B cell (primary cell): ENCODE data around the gene MC1R. TPM values are rescaled to one million over a fixed set of nuclear protein-coding genes. Genes with fewer than 3 reads are reported as not detected.
"Not testable (repeated sequence)": the region's sequence is repeated elsewhere in the genome, so short reads cannot be mapped to it uniquely, and the experiment has no call there.

Source experiments
- ATAC-seq: fragments of 200-7000 bp; cut with Tn5 transposase; one replicate; pipeline ENCODE4 v1.10.0; 2021; ENCODE audit warnings: low read depth, mild to moderate bottlenecking, moderate number of reproducible peaks, moderate library complexity
- CTCF ChIA-PET: fragments of 350-600 bp; sonication (Branson Sonifier 250); formaldehyde crosslinking; loops from one replicate; lab custom pipeline; 2021; ENCODE audit warnings: antibody characterized with exemption, inconsistent platforms; lab: Charles Lee
- POLR2A ChIA-PET: fragments of 350-600 bp; sonication (Branson Sonifier 250); formaldehyde crosslinking; loops from one replicate; lab custom pipeline; 2021; ENCODE audit warnings: antibody characterized with exemption; lab: Charles Lee
- DNase-seq: peaks from one replicate; pipeline ENCODE4 v3.0.0; 2013
- H2AFZ ChIP-seq: 2 replicates; pipeline ENCODE4 v1.6.1; 2012; ENCODE audit warnings: mild to moderate bottlenecking, low read depth, low read length; ENCODE audit not compliant: insufficient read depth, poor library complexity, severe bottlenecking
- H3K27ac ChIP-seq, 2 donors: 1 replicate in 1 of 2; 2 replicates in 1 of 2; pipeline ENCODE4 v1.5.1; 2012 to 2013; ENCODE audit warnings: low read length in 2 of 2, mild to moderate bottlenecking in 2 of 2, moderate library complexity in 1 of 2
- H3K27me3 ChIP-seq, 4 experiments: fragments of 200-600 bp in 1 of 4; sonication (generic) in 1 of 4; replicated peaks in 1 of 4; 1 replicate in 2 of 4; 2 replicates in 2 of 4; pipeline versions ENCODE4 v1.6.1 to v1.7.0; 2013 to 2016; ENCODE audit warnings: low read length in 3 of 4, mild to moderate bottlenecking in 2 of 4, mixed read lengths in 1 of 4, moderate library complexity in 1 of 4; ENCODE audit not compliant: insufficient read depth in 4 of 4, control insufficient read depth in 3 of 4; ENCODE audit errors: control extremely low read depth in 1 of 4
- H3K36me3 ChIP-seq, 2 experiments: replicated peaks in 1 of 2; 1 replicate in 1 of 2; 2 replicates in 1 of 2; pipeline versions ENCODE4 v1.6.1 to v1.7.1; 2013; ENCODE audit warnings: low read length in 1 of 2; ENCODE audit not compliant: insufficient read depth in 2 of 2, control insufficient read depth in 1 of 2; ENCODE audit errors: control extremely low read depth in 1 of 2, extremely low read depth in 1 of 2
- H3K4me1 ChIP-seq, 2 donors: fragments of 200-600 bp in 1 of 2; sonication (generic) in 1 of 2; 1 replicate in 1 of 2; 2 replicates in 1 of 2; pipeline versions ENCODE4 v1.5.1 to v1.6.1; 2013 to 2017; ENCODE audit warnings: low read length in 2 of 2; ENCODE audit not compliant: control insufficient read depth in 2 of 2, insufficient read depth in 2 of 2
- H3K4me2 ChIP-seq: replicated peaks from 2 replicates; pipeline ENCODE3; 2012; ENCODE audit warnings: mild to moderate bottlenecking, low read depth, low read length; ENCODE audit not compliant: poor library complexity, severe bottlenecking
- H3K4me3 ChIP-seq, 5 experiments: fragments of 200-600 bp in 1 of 5; sonication (generic) in 1 of 5; 1 replicate in 3 of 5; 2 replicates in 2 of 5; pipeline versions ENCODE4 v1.5.1 to v1.7.0; 2011 to 2016; ENCODE audit warnings: low read length in 4 of 5, mild to moderate bottlenecking in 4 of 5, low read depth in 2 of 5, control low read depth in 1 of 5, moderate library complexity in 1 of 5; ENCODE audit not compliant: insufficient read depth in 1 of 5; ENCODE audit errors: control extremely low read depth in 1 of 5, extremely low read depth in 1 of 5
- H3K79me2 ChIP-seq: fragments of 200-600 bp; sonication (generic); one replicate; pipeline ENCODE4 v1.6.0; 2016; ENCODE audit warnings: low read length; ENCODE audit not compliant: control insufficient read depth, insufficient read depth
- H3K9ac ChIP-seq: fragments of 200-600 bp; sonication (generic); 2 replicates; pipeline ENCODE4 v1.6.1; 2017; ENCODE audit warnings: mild to moderate bottlenecking, low read length, moderate library complexity
- H3K9me3 ChIP-seq, 3 donors: one replicate each; pipeline versions ENCODE4 v1.6.1 to v1.7.1; 2013; ENCODE audit warnings: low read length in 2 of 3; ENCODE audit not compliant: control insufficient read depth in 2 of 3, insufficient read depth in 1 of 3; ENCODE audit errors: control extremely low read depth in 1 of 3
- H4K20me1 ChIP-seq: 2 replicates; pipeline ENCODE4 v1.6.0; 2012; ENCODE audit warnings: mild to moderate bottlenecking, low read length; ENCODE audit not compliant: insufficient read depth, control insufficient read depth, poor library complexity, severe bottlenecking
- H3K27ac Mint-ChIP-seq: one replicate; pipeline ENCODE4 v1.8.0; 2021; ENCODE audit warnings: mixed read lengths
- H3K27me3 Mint-ChIP-seq: one replicate; pipeline ENCODE4 v1.8.0; 2021; ENCODE audit warnings: mixed read lengths
- H3K4me1 Mint-ChIP-seq: one replicate; pipeline ENCODE4 v1.8.0; 2021; ENCODE audit warnings: mixed read lengths
- H3K4me3 Mint-ChIP-seq: one replicate; pipeline ENCODE4 v1.8.0; 2021; ENCODE audit warnings: mixed read lengths
- H3K9me3 Mint-ChIP-seq: one replicate; pipeline ENCODE4 v1.8.0; 2022; ENCODE audit warnings: mixed read lengths; ENCODE audit not compliant: insufficient read depth
- EZH2 ChIP-seq: IDR thresholded peaks from 2 replicates; pipeline ENCODE4 v1.6.1; 2012; ENCODE audit warnings: borderline replicate concordance, low read depth, mild to moderate bottlenecking, moderate library complexity, low read length; ENCODE audit not compliant: insufficient read depth, poor library complexity, severe bottlenecking
- WGBS: methylation state at CpG from one replicate; pipeline ENCODE4 v1.1.5; 2013; ENCODE audit warnings: missing lambda C conversion rate; ENCODE audit not compliant: insufficient coverage; 5-methylcytosine and 5-hydroxymethylcytosine counted together
- intact Hi-C: fragments of 100-400 bp; cut with micrococcal nuclease; formaldehyde crosslinking; loops from one replicate; pipeline ENCODE4 v1.10.0; 2022
- polyA plus RNA-seq: library from polyadenylated mRNA; depleted of rRNA; stranded (reverse); fragments of >200 nt; gene quantifications from 2 replicates; pipeline ENCODE4 v1.2.3, GENCODE V29; 2012
- total RNA-seq, 2 donors: library from RNA; stranded (reverse); fragments of 120-200 nt in 1 of 2; gene quantifications; 1 replicate in 1 of 2; 2 replicates in 1 of 2; pipeline versions ENCODE4 v1.2.3 to v1.2.4, GENCODE V29; 2013 to 2022
- TF ChIP-seq, protein P1 (sequence below): fragments of 200-600 bp; IDR thresholded peaks from one replicate; pipeline ENCODE4 v1.8.0; 2022; ENCODE audit warnings: antibody characterized with exemption, mild to moderate bottlenecking

The MC1R gene
- total and polyA plus RNA-seq, 2 donors (not counting 1 experiment from before 2014, with no cell fraction given) = 13.2 to 15.2 TPM

GRCh38 chr16:89931305-89931896 is 12.7 kb downstream of the MC1R start:
- ATAC-seq = no peak
- TF ChIP-seq, protein P1, sequence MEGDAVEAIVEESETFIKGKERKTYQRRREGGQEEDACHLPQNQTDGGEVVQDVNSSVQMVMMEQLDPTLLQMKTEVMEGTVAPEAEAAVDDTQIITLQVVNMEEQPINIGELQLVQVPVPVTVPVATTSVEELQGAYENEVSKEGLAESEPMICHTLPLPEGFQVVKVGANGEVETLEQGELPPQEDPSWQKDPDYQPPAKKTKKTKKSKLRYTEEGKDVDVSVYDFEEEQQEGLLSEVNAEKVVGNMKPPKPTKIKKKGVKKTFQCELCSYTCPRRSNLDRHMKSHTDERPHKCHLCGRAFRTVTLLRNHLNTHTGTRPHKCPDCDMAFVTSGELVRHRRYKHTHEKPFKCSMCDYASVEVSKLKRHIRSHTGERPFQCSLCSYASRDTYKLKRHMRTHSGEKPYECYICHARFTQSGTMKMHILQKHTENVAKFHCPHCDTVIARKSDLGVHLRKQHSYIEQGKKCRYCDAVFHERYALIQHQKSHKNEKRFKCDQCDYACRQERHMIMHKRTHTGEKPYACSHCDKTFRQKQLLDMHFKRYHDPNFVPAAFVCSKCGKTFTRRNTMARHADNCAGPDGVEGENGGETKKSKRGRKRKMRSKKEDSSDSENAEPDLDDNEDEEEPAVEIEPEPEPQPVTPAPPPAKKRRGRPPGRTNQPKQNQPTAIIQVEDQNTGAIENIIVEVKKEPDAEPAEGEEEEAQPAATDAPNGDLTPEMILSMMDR = no peak
- TF ChIP-seq EZH2 = no peak
- CTCF ChIA-PET = no interaction called here
- Mint-ChIP-seq H3K4me3 (no peak overlapping the region), H3K4me1 (peaks cover 18% of the 10 kb centered on the region), H3K27me3 (peaks cover 17% of the 10 kb centered on the region), H3K9me3 (no peaks in the 10 kb centered on the region), H3K27ac (no peak overlapping the region)
- intact Hi-C loops = no loop called here
- Histone ChIP-seq H3K27ac (no peak overlapping the region), H3K9me3 (peaks cover 0 to 19% (median 0%) of the 10 kb centered on the region in 3 donors), H3K4me3 (no peak overlapping the region), H2AFZ (no peak overlapping the region), H4K20me1 (peaks cover 4% of the 10 kb centered on the region), H3K36me3 (no peaks in the 10 kb centered on the region), H3K27me3 (peaks cover 0 to 31% (median 14%) of the 10 kb centered on the region in 4 experiments), H3K79me2 (no peaks in the 10 kb centered on the region), H3K4me2 (no peak overlapping the region), H3K4me1 (peaks cover 2 to 15% of the 10 kb centered on the region in 2 donors), H3K9ac (no peak overlapping the region)
- 61% methylated on average over 15 of the region's 16 CpGs for WGBS
- POLR2A ChIA-PET = no interaction called here
- no peak for DNase-seq

- Histone ChIP-seq H3K27me3 (peaks cover 0 to 25% (median 12%) of the 10 kb centered on the region in 4 experiments), H3K4me3 (no peak overlapping the region), H3K9me3 (peaks cover 0 to 18% (median 0%) of the 10 kb centered on the region in 3 donors), H3K4me1 (peaks cover 0 to 11% of the 10 kb centered on the region in 2 donors), H3K79me2 (no peaks in the 10 kb centered on the region), H3K36me3 (no peaks in the 10 kb centered on the region), H4K20me1 (no peaks in the 10 kb centered on the region), H2AFZ (no peak overlapping the region), H3K4me2 (no peak overlapping the region), H3K9ac (no peak overlapping the region), H3K27ac (no peak overlapping the region)
- H3K27ac Mint-ChIP-seq = no peak overlapping the region
- TF ChIP-seq EZH2 = no peak
- TF ChIP-seq, protein P1 = no peak
- H3K27me3 Mint-ChIP-seq = peaks cover 17% of the 10 kb centered on the region
- WGBS = 81% methylated on average over 6 of the region's 6 CpGs
- ChIA-PET POLR2A (no interaction called here), CTCF (no interaction called here)
- intact Hi-C loops = no loop called here
- no peaks in the 10 kb centered on the region for H3K9me3 Mint-ChIP-seq
- ATAC-seq (no peak), DNase-seq (no peak)
- H3K4me1 Mint-ChIP-seq = peaks cover 17% of the 10 kb centered on the region
- H3K4me3 Mint-ChIP-seq = no peak overlapping the region
Observed at GRCh38 chr16:89931964-89932363, 13.3 kb downstream of the MC1R start.

GRCh38 chr16:89934019-89934418 is 15.4 kb downstream of the MC1R start:
- Mint-ChIP-seq H3K4me1 (peaks cover 17% of the 10 kb centered on the region), H3K27me3 (peaks cover 21% of the 10 kb centered on the region)
- H3K4me3 Mint-ChIP-seq, H3K9me3 Mint-ChIP-seq, H3K79me2 ChIP-seq, POLR2A ChIA-PET, intact Hi-C loops, H3K9ac ChIP-seq, H3K27ac Mint-ChIP-seq, H3K4me2 ChIP-seq, H3K36me3 ChIP-seq, ATAC-seq, H4K20me1 ChIP-seq, CTCF ChIA-PET, H2AFZ ChIP-seq, H3K27ac ChIP-seq, H3K4me3 ChIP-seq, DNase-seq: not testable (repeated sequence)
- Histone ChIP-seq H3K27me3 (peaks cover 0 to 14% (median 4%) of the 10 kb centered on the region in 4 experiments), H3K4me1 (peaks cover 0 to 11% of the 10 kb centered on the region in 2 donors), H3K9me3 (peaks cover 0 to 13% (median 0%) of the 10 kb centered on the region in 3 donors)
- WGBS = 97% methylated on average over 12 of the region's 29 CpGs
